Endothelial cell of umbilical vein (primary cell): Measurements from ENCODE around the gene TACR1. TPM values are rescaled to one million over a fixed set of nuclear protein-coding genes. Genes with fewer than 3 reads are reported as not detected.
A peak's percentile ranks its signal among the peaks of the same experiment; 100 is the strongest.

Experiments
- BruUV-seq: library from RNA; stranded (reverse); fragments of 400-500 nt; replicated peaks from 2 replicates; lab custom pipeline; 2021; lab: Mats Ljungman, UMichigan
- CTCF ChIA-PET: fragments of 300-600, 350-600 bp; sonication (Branson Sonifier 250); formaldehyde crosslinking; loops from one replicate; lab custom pipeline; 2021; ENCODE audit warnings: antibody characterized with exemption, inconsistent platforms; lab: Charles Lee
- POLR2A ChIA-PET: fragments of 300-600, 350-600 bp; sonication (Branson Sonifier 250); formaldehyde crosslinking; loops from one replicate; lab custom pipeline; 2021; ENCODE audit warnings: antibody characterized with exemption, inconsistent platforms; lab: Charles Lee
- DNase-seq: peaks from one replicate; pipeline ENCODE4 v3.0.0-alpha.2; 2011; ENCODE audit warnings: low read depth, low spot score
- FAIRE-seq: peaks from 2 replicates; lab custom pipeline; 2011; peaks lifted over from hg19 to GRCh38; lab: Jason Lieb, UNC
- H2AFZ ChIP-seq: 2 replicates; pipeline ENCODE4 v1.6.0; 2012; ENCODE audit warnings: low read depth, low read length, control low read depth, inconsistent platforms
- H3K27ac ChIP-seq: 2 replicates; pipeline ENCODE4 v1.5.1; 2011; ENCODE audit warnings: low read depth, mild to moderate bottlenecking, control low read depth, low read length, moderate library complexity; ENCODE audit not compliant: insufficient read depth
- H3K27me3 ChIP-seq, 2 experiments: 2 replicates each; pipeline versions ENCODE4 v1.6.0 to v1.6.1; 2011; ENCODE audit warnings: low read length in 2 of 2, mixed read lengths in 1 of 2; ENCODE audit not compliant: control insufficient read depth in 2 of 2, insufficient read depth in 2 of 2
- H3K36me3 ChIP-seq, 2 experiments: 2 replicates in 1 of 2; 3 replicates in 1 of 2; pipeline ENCODE4 v1.5.1; 2011; ENCODE audit warnings: low read length in 2 of 2, mild to moderate bottlenecking in 1 of 2, moderate library complexity in 1 of 2; ENCODE audit not compliant: control insufficient read depth in 2 of 2, insufficient read depth in 2 of 2; ENCODE audit errors: extremely low read depth in 1 of 2
- H3K4me1 ChIP-seq: 3 replicates; pipeline ENCODE4 v1.5.1; 2011; ENCODE audit warnings: mild to moderate bottlenecking, low read length; ENCODE audit not compliant: control insufficient read depth, insufficient read depth; ENCODE audit errors: extremely low read depth
- H3K4me2 ChIP-seq: 2 replicates; pipeline ENCODE4 v1.6.1; 2011; ENCODE audit warnings: low read length, control low read depth, mixed read lengths; ENCODE audit not compliant: insufficient read depth
- H3K4me3 ChIP-seq, 3 experiments: fragments of 200-600 bp in 1 of 3; sonication (generic), shearing (Covaris generic) in 1 of 3; replicated peaks in 1 of 3; 2 replicates each; pipeline ENCODE4 v1.5.1; 2011 to 2016; ENCODE audit warnings: control low read depth in 3 of 3, low read length in 3 of 3, mild to moderate bottlenecking in 2 of 3, inconsistent platforms in 1 of 3, low read depth in 1 of 3, moderate library complexity in 1 of 3; ENCODE audit not compliant: insufficient read depth in 1 of 3
- H3K79me2 ChIP-seq: 2 replicates; pipeline ENCODE4 v1.6.0; 2012; ENCODE audit warnings: low read length, inconsistent platforms; ENCODE audit not compliant: control insufficient read depth, insufficient read depth
- H3K9ac ChIP-seq: replicated peaks from 2 replicates; pipeline ENCODE3; 2011; ENCODE audit warnings: low read length, control low read depth; ENCODE audit not compliant: insufficient read depth; ENCODE audit errors: extremely low read depth
- H3K9me1 ChIP-seq: replicated peaks from 3 replicates; pipeline ENCODE4 v1.6.0; 2011; ENCODE audit warnings: mild to moderate bottlenecking, low read length; ENCODE audit not compliant: control insufficient read depth, insufficient read depth; ENCODE audit errors: extremely low read depth
- H3K9me3 ChIP-seq: replicated peaks from 2 replicates; pipeline ENCODE4 v1.5.1; 2012; ENCODE audit warnings: low read length, inconsistent platforms; ENCODE audit not compliant: control insufficient read depth, insufficient read depth
- H4K20me1 ChIP-seq: replicated peaks from 2 replicates; pipeline ENCODE3; 2011; ENCODE audit warnings: mild to moderate bottlenecking, low read length; ENCODE audit not compliant: control insufficient read depth, insufficient read depth; ENCODE audit errors: extremely low read depth
- CTCF ChIP-seq, 2 donors: IDR thresholded peaks; 1 replicate in 1 of 2; 2 replicates in 1 of 2; pipeline ENCODE4 v1.5.1; 2011; ENCODE audit warnings: low read length in 2 of 2, mild to moderate bottlenecking in 2 of 2, moderate library complexity in 2 of 2, control low read depth in 1 of 2, inconsistent platforms in 1 of 2, low read depth in 1 of 2; ENCODE audit not compliant: insufficient read depth in 1 of 2; ENCODE audit errors: extremely low read depth in 1 of 2
- EZH2 ChIP-seq: IDR thresholded peaks from 2 replicates; pipeline ENCODE4 v1.6.1; 2012; ENCODE audit warnings: borderline replicate concordance, low read depth, mild to moderate bottlenecking, moderate library complexity, low read length, inconsistent platforms; ENCODE audit not compliant: severe bottlenecking
- FOS ChIP-seq: IDR thresholded peaks from 2 replicates; pipeline ENCODE4 v1.6.1; 2011; ENCODE audit warnings: mild to moderate bottlenecking, low read length, moderate library complexity, borderline replicate concordance; ENCODE audit not compliant: insufficient read depth
- JUN ChIP-seq: IDR thresholded peaks from 2 replicates; pipeline ENCODE4 v1.6.1; 2011; ENCODE audit warnings: borderline replicate concordance, low read depth; ENCODE audit not compliant: insufficient read length, insufficient read depth
- MAX ChIP-seq: IDR thresholded peaks from 2 replicates; pipeline ENCODE4 v1.6.1; 2011; ENCODE audit not compliant: insufficient read depth, insufficient read length
- MYC ChIP-seq: IDR thresholded peaks from one replicate; pipeline ENCODE4 v1.6.1; 2011; ENCODE audit warnings: mild to moderate bottlenecking, low read depth, low read length
- dilution Hi-C: fragments of 300-500 bp; cut with MboI; formaldehyde crosslinking; loops from one replicate; pipeline ENCODE4 v1.15.0; 2019; ENCODE audit warnings: low sequenced_read_pairs; ENCODE audit not compliant: extremely low pct_ligation_motif_present
- intact Hi-C: fragments of 100-400 bp; cut with micrococcal nuclease; formaldehyde crosslinking; loops from one replicate; pipeline ENCODE4 v1.10.0; 2022
- polyA plus RNA-seq, 4 experiments: library from polyadenylated mRNA; depleted of rRNA in 3 of 4; stranded (reverse) in 3 of 4; unstranded in 1 of 4; fragments of >200 nt; gene quantifications; 2 replicates each; pipeline versions ENCODE4 v1.2.1 to v1.2.3, GENCODE V29; 2011 to 2012; ENCODE audit warnings: missing spikeins in 1 of 4
- total RNA-seq: library from RNA; stranded (reverse); gene quantifications from 2 replicates; pipeline ENCODE4 v1.2.3, GENCODE V29; 2021

TACR1 gene
- total and polyA plus RNA-seq, 2 donors (not counting 3 experiments of a cell fraction or from before 2014, with no cell fraction given): not detected

GRCh38 chr2:75053484-75054112 lies 145.7 kb downstream of the TACR1 start:
- H3K4me1 ChIP-seq: no peaks in the 10 kb centered on the region
- FAIRE-seq (no peak), DNase-seq (peak; percentile 10)
- H3K9ac ChIP-seq: no peak overlapping the region
- H3K4me3 ChIP-seq: no peak overlapping the region
- H3K9me3 ChIP-seq: no peaks in the 10 kb centered on the region
- intact Hi-C loops: loop anchor here (1.0 kb wide), 1 partner anchor 134 kb away; no protein-coding TSS in a partner anchor
- H2AFZ ChIP-seq: no peak overlapping the region
- ChIA-PET CTCF (no interaction called here), POLR2A (no interaction called here)
- dilution Hi-C loops: no loop called here
- BruUV-seq: no TSS peak
- no peaks in the 10 kb centered on the region for H4K20me1 ChIP-seq
- H3K27me3 ChIP-seq: no peaks in the 10 kb centered on the region
- H3K79me2 ChIP-seq: no peaks in the 10 kb centered on the region
- H3K4me2 ChIP-seq: no peak overlapping the region
- H3K36me3 ChIP-seq: no peaks in the 10 kb centered on the region
- TF ChIP-seq MAX (no peak), CTCF (IDR thresholded peaks at IDR 0.05; ENCODE audit: extremely low read depth in 1 of 2, insufficient read depth in 1 of 2, low read depth in 1 of 2, low read length in 2 of 2) (peak; percentile 44 to 54), MYC (no peak)
- no peak overlapping the region for H3K27ac ChIP-seq
- H3K9me1 ChIP-seq: no peaks in the 10 kb centered on the region

- Histone ChIP-seq H3K4me1 (peaks cover 2% of the 10 kb centered on the region), H3K4me3 (no peak overlapping the region), H4K20me1 (no peaks in the 10 kb centered on the region), H3K4me2 (no peak overlapping the region), H3K79me2 (no peaks in the 10 kb centered on the region), H3K9me3 (no peaks in the 10 kb centered on the region), H3K27me3 (peaks cover 0 to 1% of the 10 kb centered on the region in 2 experiments), H3K36me3 (no peaks in the 10 kb centered on the region), H3K27ac (no peak overlapping the region), H2AFZ (no peak overlapping the region), H3K9me1 (no peaks in the 10 kb centered on the region), H3K9ac (no peak overlapping the region)
- ChIA-PET CTCF (interaction anchor here (1.8 kb wide), 1 partner anchor 17 kb away, joined by 7 read pairs; no protein-coding TSS in a partner anchor), POLR2A (no interaction called here)
- dilution Hi-C loops: no loop called here
- no peak for DNase-seq
- intact Hi-C loops: no loop called here
- FAIRE-seq: no peak
- no TSS peak for BruUV-seq
- TF ChIP-seq FOS (peak; percentile 43), JUN (peak; percentile 23), EZH2 (no peak)
These were observed 151.2 kb downstream of the TACR1 start for GRCh38 chr2:75047992-75048625.
